Esophagus (tissue), 2 donors: ENCODE results near the gene EPHA1. TPM values are rescaled to one million over a fixed set of nuclear protein-coding genes. Genes with fewer than 3 reads are reported as not detected.

Experiments
- H3K27ac ChIP-seq, 2 donors: one replicate each; pipeline ENCODE4 v1.5.1; 2013; ENCODE audit warnings: low read depth in 2 of 2, mild to moderate bottlenecking in 2 of 2, inconsistent platforms in 1 of 2, low read length in 1 of 2, moderate library complexity in 1 of 2
- H3K27me3 ChIP-seq, 2 donors: one replicate each; pipeline ENCODE4 v1.6.1; 2013; ENCODE audit warnings: low read length in 2 of 2, control low read depth in 1 of 2, mild to moderate bottlenecking in 1 of 2; ENCODE audit not compliant: insufficient read depth in 2 of 2, control insufficient read depth in 1 of 2
- H3K36me3 ChIP-seq, 2 donors: one replicate each; pipeline ENCODE4 v1.6.1; 2013; ENCODE audit warnings: low read length in 1 of 2; ENCODE audit not compliant: control insufficient read depth in 2 of 2, insufficient read depth in 2 of 2
- H3K4me1 ChIP-seq, 2 donors: one replicate each; pipeline ENCODE4 v1.6.1; 2013; ENCODE audit warnings: low read length in 1 of 2; ENCODE audit not compliant: control insufficient read depth in 2 of 2, insufficient read depth in 2 of 2
- H3K4me3 ChIP-seq, 2 donors: one replicate each; pipeline ENCODE4 v1.5.1; 2013; ENCODE audit warnings: low read length in 2 of 2, mild to moderate bottlenecking in 2 of 2, low read depth in 1 of 2, moderate library complexity in 1 of 2
- H3K9me3 ChIP-seq, 2 donors: one replicate each; pipeline ENCODE4 v1.6.1; 2013; ENCODE audit warnings: mild to moderate bottlenecking in 2 of 2, low read depth in 1 of 2, low read length in 1 of 2, moderate library complexity in 1 of 2; ENCODE audit not compliant: control insufficient read depth in 2 of 2, insufficient read depth in 1 of 2
- WGBS, 2 donors: extraction: QIAGEN DNeasy Blood & Tissue Kit; methylation state at CpG; one replicate each; pipeline ENCODE4 v1.1.7; 2013; 5-methylcytosine and 5-hydroxymethylcytosine counted together
- polyA plus RNA-seq, 2 donors: library from polyadenylated mRNA; stranded (reverse); fragments of 200-250 nt; gene quantifications; one replicate each; pipeline ENCODE4 v1.2.3, GENCODE V29; 2013
- donor health status: healthy with polysubstance abuse.
- donor health status: Bipolar disorder and iron deficiency.

Gene EPHA1
- polyA plus RNA-seq, 2 donors = 65.6 to 74.6 TPM

DNA sequence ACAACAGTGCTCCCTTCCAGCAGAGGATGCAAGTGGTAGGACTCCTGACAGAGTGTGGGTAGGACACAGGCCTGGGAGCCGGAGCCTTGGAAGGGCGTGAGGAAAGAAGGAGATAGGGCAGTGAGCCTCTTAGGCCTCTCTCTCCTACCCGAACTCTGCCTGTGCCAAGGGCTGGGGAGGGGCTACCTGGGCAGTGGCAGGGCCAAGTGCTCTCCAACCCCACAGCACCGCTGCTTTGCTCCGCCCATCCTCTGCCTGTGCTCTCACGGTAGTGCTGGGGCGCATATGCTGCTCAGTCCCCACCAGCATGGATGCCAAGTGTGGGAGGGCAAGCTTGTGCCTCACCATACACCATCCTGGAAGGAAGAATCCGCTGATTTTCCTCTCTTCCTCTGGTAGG is 53.7 kb downstream of the EPHA1 start:
- no peaks in the 10 kb centered on the region for H3K36me3 ChIP-seq
- WGBS, 2 donors = 74 to 90% methylated on average over 8 of the region's 8 CpGs
- no peaks in the 10 kb centered on the region for H3K4me1 ChIP-seq
- H3K9me3 ChIP-seq = no peaks in the 10 kb centered on the region
- H3K27ac ChIP-seq = no peak overlapping the region
- no peak overlapping the region for H3K4me3 ChIP-seq
- no peaks in the 10 kb centered on the region for H3K27me3 ChIP-seq

DNA sequence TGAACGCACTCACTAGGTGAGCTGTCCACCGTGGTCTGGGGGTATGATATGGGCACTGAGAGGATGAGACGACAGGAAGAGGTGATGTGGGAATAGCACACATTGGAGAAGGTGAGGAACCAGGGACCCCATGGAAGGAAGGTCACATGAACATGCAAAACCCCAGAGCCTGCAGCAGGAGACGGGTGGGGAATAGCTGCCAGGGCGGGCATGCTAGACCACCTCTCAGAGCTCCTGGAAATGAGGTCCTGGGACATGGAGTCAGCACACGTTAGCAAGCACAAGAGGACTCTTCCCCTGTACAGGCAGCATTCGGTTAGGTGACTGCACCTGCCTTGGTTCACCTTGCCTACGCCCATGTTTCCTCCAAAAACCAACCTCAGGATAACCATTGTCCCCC is 54.3 kb downstream of the EPHA1 start:
- Histone ChIP-seq H3K4me3 (no peak overlapping the region), H3K27ac (no peak overlapping the region), H3K27me3 (no peaks in the 10 kb centered on the region), H3K4me1 (no peaks in the 10 kb centered on the region), H3K36me3 (no peaks in the 10 kb centered on the region), H3K9me3 (no peaks in the 10 kb centered on the region)
- 94% methylated on average over 8 of the region's 8 CpGs for WGBS, 2 donors

DNA sequence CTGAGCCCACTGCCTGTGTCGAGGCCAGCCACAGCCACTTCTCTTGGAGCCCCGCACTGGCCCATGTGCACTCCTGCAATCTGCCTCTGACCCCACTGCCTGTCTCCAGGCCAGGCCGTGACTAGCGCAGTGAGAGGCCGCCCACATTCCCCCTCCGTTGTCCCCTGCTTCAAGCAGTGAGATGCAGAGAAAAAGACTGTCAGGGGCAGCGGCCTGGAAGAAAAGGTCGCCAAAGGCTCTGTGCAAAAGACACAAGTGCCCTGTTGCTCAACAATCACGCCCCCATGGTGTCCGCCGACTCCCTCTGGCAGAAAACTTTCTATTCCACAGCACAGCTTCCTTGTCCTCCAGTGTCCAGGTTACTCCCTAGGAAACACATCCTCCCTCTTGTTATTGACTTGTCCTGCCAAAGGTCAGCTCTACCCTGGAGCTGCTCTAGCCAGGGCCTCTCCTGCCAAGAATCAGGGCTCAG is 56.1 kb downstream of the EPHA1 start:
- Histone ChIP-seq H3K4me3 (no peak overlapping the region), H3K4me1 (no peaks in the 10 kb centered on the region), H3K9me3 (no peaks in the 10 kb centered on the region), H3K36me3 (no peaks in the 10 kb centered on the region), H3K27me3 (no peaks in the 10 kb centered on the region), H3K27ac (no peak overlapping the region)
- WGBS, 2 donors = 87 to 88% methylated on average over 11 of the region's 11 CpGs

DNA sequence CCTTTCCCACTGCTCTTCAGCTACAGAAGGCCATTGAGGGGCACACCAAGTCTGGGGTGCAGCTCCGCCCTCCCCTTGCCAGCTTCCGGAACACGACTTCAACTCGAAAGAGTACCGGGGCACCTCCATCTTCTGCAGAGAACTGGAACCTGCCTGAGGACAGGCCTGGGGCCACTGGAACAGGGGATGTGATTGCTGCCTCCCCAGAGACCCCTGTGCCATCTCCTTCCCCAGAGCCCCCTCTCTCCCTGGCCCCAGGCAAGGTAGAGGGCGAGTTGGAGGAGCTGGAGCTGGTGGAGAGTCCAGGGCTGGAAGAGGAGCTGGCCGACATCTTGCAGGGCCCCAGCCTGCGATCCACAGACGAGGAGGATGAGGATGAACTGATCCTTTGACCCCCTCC is 57.1 kb downstream of the EPHA1 start:
- H3K27ac ChIP-seq = no peak overlapping the region
- no peak overlapping the region for H3K4me3 ChIP-seq
- H3K9me3 ChIP-seq = no peaks in the 10 kb centered on the region
- no peaks in the 10 kb centered on the region for H3K27me3 ChIP-seq
- no peaks in the 10 kb centered on the region for H3K36me3 ChIP-seq
- WGBS, 2 donors = 91 to 93% methylated on average over 9 of the region's 9 CpGs
- H3K4me1 ChIP-seq = no peaks in the 10 kb centered on the region

DNA sequence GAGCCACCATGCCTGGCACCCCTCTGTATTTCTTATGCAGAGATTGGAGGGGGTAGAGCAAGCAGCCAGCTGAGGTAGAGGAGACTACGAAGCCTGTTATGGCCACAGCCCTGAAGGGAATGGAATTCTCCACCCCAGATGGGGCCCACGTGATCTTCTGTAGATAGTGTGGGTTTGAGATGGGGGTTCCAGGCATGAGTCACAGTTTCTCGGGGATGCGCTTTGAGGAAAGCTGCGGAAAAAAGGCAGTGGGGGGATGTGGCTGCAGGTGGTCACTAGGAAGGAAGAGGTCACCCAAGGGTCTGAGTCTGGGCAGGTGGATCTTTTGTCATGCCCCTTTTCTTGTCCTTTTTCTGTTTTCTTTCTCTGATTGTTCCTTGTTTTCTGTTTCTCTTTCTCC is 57.6 kb downstream of the EPHA1 start:
- no peaks in the 10 kb centered on the region for H3K4me1 ChIP-seq
- H3K27ac ChIP-seq = no peak overlapping the region
- no peaks in the 10 kb centered on the region for H3K9me3 ChIP-seq
- 71 to 75% methylated on average over 5 of the region's 5 CpGs for WGBS, 2 donors
- no peaks in the 10 kb centered on the region for H3K36me3 ChIP-seq
- H3K27me3 ChIP-seq = no peaks in the 10 kb centered on the region
- H3K4me3 ChIP-seq = no peak overlapping the region

DNA sequence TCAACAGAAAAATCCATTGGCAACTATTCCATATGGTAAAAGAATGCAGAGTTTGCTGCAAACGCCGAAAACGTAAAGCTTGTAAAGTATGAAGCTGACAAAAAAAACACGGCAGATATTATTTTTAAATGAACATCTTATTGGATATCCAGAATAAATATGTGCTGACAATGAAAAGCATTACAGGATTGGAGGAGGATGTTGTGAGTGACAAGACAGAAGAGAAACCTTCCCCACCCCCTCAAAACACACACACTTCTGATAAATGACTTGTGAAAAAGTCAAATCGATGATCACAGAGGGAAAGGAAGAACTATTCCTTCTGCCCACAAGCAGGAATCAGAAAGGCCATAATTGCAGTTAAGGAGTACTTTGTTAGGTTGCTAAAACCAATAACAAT is 60.7 kb downstream of the EPHA1 start:
- Histone ChIP-seq H3K27me3 (no peaks in the 10 kb centered on the region), H3K4me3 (no peak overlapping the region), H3K36me3 (no peaks in the 10 kb centered on the region), H3K4me1 (peaks cover 0 to 3% of the 10 kb centered on the region in 2 donors), H3K9me3 (no peaks in the 10 kb centered on the region), H3K27ac (no peak overlapping the region)
- 60 to 72% methylated on average over 5 of the region's 5 CpGs for WGBS, 2 donors

DNA sequence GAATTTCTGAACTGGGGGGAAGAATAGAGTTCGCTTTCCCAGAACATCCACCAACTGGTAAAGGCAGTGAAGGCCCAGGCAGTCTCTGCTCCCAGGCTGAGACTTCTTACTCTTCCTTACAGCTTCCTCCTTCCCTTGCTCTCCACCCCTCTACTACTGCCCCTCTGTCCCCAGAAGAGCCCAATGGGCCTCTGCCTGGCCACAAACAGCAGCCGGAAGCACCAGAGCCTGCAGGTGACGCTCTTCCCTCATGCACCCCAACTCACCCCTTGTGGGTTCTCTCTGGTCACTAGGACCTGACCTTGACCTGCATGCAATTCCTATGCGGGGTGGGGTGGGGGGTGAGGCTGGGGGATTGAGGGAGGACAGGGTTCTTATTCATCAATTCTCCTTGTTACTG is 62.6 kb downstream of the EPHA1 start:
- Histone ChIP-seq H3K27me3 (no peaks in the 10 kb centered on the region), H3K27ac (no peak overlapping the region), H3K4me3 (no peak overlapping the region), H3K4me1 (peaks cover 0 to 3% of the 10 kb centered on the region in 2 donors), H3K9me3 (no peaks in the 10 kb centered on the region), H3K36me3 (no peaks in the 10 kb centered on the region)
- 95 to 96% methylated on average over 4 of the region's 4 CpGs for WGBS, 2 donors

DNA sequence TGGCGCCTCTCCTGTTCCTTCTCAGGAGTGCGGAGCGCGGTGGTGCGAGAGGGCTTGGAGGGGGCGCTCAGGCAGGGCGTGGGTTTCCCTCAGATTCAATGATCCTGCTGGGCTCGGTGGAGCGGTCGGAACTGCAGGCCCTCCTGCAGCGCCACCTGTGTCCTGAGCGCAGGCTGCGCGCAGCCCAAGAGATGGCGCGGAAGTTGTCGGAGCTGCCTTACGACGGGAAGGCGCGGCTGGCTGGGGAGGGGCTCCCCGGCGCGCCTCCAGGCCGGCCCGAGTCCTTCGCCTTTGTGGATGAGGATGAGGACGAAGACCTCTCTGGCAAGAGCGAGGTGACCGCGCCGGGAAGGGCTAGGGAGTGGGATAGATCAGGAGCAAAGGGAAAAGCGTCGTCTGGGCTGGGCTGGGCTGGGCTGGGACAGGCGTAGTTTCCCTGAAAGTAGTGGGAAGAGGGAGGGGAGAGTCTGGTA is 63.2 kb downstream of the EPHA1 start:
- no peak overlapping the region for H3K27ac ChIP-seq
- WGBS, 2 donors = 5 to 6% methylated on average over 34 to 35 of the region's 35 CpGs
- peak overlapping the region; percentile 34 to 39 for H3K4me3 ChIP-seq
- no peaks in the 10 kb centered on the region for H3K36me3 ChIP-seq
- no peaks in the 10 kb centered on the region for H3K9me3 ChIP-seq
- no peaks in the 10 kb centered on the region for H3K27me3 ChIP-seq
- H3K4me1 ChIP-seq = peaks cover 0 to 3% of the 10 kb centered on the region in 2 donors

DNA sequence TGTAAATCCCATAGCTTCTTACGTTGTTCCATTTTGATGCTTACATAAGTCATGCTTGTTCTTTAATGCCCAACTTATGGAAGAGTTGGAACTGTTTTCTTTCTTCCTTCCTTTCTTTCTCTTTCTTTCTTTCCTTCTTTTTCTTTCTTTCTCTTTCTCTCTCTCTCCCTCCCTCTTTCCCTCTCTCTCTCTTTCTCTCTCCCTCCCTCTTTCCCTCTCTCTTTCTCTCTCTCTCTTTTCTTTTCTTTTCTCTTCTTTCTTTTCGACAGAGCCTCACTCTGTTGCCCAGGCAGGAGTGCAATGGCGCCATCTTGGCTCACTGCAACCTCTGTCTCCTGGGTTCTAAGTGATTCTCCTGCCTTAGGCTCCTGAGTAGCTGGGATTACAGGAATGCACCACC is 65.1 kb downstream of the EPHA1 start:
- WGBS, 2 donors = 84 to 91% methylated on average over 3 of the region's 3 CpGs
- Histone ChIP-seq H3K36me3 (no peaks in the 10 kb centered on the region), H3K4me1 (peaks cover 0 to 3% of the 10 kb centered on the region in 2 donors)

DNA sequence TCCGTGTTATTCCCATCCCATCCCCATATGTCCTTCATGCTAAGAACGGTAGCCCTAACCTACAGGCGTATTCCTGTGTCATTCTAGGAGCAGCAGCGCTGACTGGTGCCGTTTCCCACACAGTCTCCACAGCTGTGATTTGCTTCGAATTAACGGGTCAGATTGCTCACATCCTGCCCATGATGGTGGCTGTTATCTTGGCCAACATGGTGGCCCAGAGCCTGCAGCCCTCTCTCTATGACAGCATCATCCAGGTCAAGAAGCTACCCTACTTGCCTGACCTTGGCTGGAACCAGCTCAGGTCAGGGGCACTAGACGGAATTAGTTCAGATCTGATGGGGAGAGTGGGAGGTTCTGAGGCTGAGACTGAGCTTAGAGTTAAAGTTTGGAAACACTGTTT is 66.8 kb downstream of the EPHA1 start:
- Histone ChIP-seq H3K36me3 (no peaks in the 10 kb centered on the region), H3K9me3 (no peaks in the 10 kb centered on the region), H3K4me1 (peaks cover 0 to 3% of the 10 kb centered on the region in 2 donors), H3K27ac (no peak overlapping the region), H3K27me3 (no peaks in the 10 kb centered on the region), H3K4me3 (no peak overlapping the region)
- WGBS, 2 donors = 96% methylated on average over 8 of the region's 8 CpGs

More for the DNA sequence above, 65.1 kb downstream of the EPHA1 start:
- H3K27ac ChIP-seq = no peak overlapping the region
- H3K4me3 ChIP-seq = no peak overlapping the region
- H3K9me3 ChIP-seq = no peaks in the 10 kb centered on the region
- no peaks in the 10 kb centered on the region for H3K27me3 ChIP-seq
